ENCODE data around the gene ILF2. TPM values are rescaled to one million over a fixed set of nuclear protein-coding genes. Genes with fewer than 3 reads are reported as not detected.

ILF2 gene
- total RNA-seq, 1 donor from 2014 or later = 216 TPM

DNA sequence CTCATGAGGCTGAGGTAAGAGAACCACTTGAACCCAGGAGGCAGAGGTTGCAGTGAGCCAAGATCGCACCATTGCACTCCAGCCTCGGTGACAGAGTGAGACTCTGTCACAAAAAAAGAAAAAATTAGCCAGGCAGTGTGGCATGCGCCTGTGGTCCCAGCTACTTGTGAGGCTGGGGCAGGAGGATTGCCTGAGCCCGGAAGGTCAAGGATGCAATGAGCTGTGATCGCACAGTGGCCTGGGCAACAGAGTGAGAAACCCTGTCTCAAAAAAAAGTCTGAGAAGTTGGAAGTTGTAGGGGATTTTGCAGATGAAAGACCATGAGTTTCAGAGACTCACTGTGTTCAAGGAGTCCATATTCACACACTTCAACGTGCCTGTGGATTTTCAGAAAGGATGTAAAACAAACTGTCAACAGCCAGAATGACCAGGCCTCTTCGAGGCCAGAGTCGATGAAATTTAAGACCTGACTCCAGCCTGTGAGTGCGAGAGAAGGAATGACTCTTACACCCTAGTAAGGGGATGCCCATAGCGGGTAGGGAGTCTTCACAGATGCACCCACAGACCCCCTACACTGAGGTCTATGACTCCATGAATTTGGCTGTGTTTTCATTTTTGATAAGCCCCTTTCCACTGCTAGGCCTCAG is 45.7 kb downstream of the ILF2 start:
- H3K4me3 Mint-ChIP-seq (ENCODE audit: unreplicated experiment) = peak overlapping the region; percentile 79
- peaks cover 47% of the 10 kb centered on the region for H3K4me1 Mint-ChIP-seq (ENCODE audit: unreplicated experiment)
- DNase-seq (ENCODE audit: low spot score) = no peak
- TF ChIP-seq, protein P1, sequence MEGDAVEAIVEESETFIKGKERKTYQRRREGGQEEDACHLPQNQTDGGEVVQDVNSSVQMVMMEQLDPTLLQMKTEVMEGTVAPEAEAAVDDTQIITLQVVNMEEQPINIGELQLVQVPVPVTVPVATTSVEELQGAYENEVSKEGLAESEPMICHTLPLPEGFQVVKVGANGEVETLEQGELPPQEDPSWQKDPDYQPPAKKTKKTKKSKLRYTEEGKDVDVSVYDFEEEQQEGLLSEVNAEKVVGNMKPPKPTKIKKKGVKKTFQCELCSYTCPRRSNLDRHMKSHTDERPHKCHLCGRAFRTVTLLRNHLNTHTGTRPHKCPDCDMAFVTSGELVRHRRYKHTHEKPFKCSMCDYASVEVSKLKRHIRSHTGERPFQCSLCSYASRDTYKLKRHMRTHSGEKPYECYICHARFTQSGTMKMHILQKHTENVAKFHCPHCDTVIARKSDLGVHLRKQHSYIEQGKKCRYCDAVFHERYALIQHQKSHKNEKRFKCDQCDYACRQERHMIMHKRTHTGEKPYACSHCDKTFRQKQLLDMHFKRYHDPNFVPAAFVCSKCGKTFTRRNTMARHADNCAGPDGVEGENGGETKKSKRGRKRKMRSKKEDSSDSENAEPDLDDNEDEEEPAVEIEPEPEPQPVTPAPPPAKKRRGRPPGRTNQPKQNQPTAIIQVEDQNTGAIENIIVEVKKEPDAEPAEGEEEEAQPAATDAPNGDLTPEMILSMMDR (IDR thresholded peaks at IDR 0.05; ENCODE audit: unreplicated experiment) = no peak
- H3K36me3 Mint-ChIP-seq (ENCODE audit: low read depth, unreplicated experiment) = peaks cover 21% of the 10 kb centered on the region
- H3K27me3 Mint-ChIP-seq (ENCODE audit: unreplicated experiment) = peaks cover 11% of the 10 kb centered on the region
- no peak overlapping the region for H3K27ac Mint-ChIP-seq (ENCODE audit: unreplicated experiment)
- H3K9me3 Mint-ChIP-seq (ENCODE audit: unreplicated experiment) = no peaks in the 10 kb centered on the region

GRCh38 chr1:153623101-153623500 is 47.7 kb downstream of the ILF2 start:
- Mint-ChIP-seq H3K27ac (ENCODE audit: unreplicated experiment) (peak overlapping the region; percentile 72), H3K27me3 (ENCODE audit: unreplicated experiment) (peaks cover 14% of the 10 kb centered on the region), H3K9me3 (ENCODE audit: unreplicated experiment) (no peaks in the 10 kb centered on the region), H3K36me3 (ENCODE audit: low read depth, unreplicated experiment) (peaks cover 27% of the 10 kb centered on the region), H3K4me3 (ENCODE audit: unreplicated experiment) (no peak overlapping the region), H3K4me1 (ENCODE audit: unreplicated experiment) (peaks cover 44% of the 10 kb centered on the region)
- TF ChIP-seq, protein P1 (IDR thresholded peaks at IDR 0.05; ENCODE audit: unreplicated experiment) = no peak
- DNase-seq (ENCODE audit: low spot score) = no peak

GRCh38 chr1:153619171-153619570 is 51.6 kb downstream of the ILF2 start:
- H3K27me3 Mint-ChIP-seq (ENCODE audit: unreplicated experiment) = peaks cover 10% of the 10 kb centered on the region
- no peaks in the 10 kb centered on the region for H3K9me3 Mint-ChIP-seq (ENCODE audit: unreplicated experiment)
- peaks cover 13% of the 10 kb centered on the region for H3K4me1 Mint-ChIP-seq (ENCODE audit: unreplicated experiment)
- no peak overlapping the region for H3K4me3 Mint-ChIP-seq (ENCODE audit: unreplicated experiment)
- TF ChIP-seq, protein P1 (IDR thresholded peaks at IDR 0.05; ENCODE audit: unreplicated experiment) = no peak
- no peak for DNase-seq (ENCODE audit: low spot score)
- H3K27ac Mint-ChIP-seq (ENCODE audit: unreplicated experiment) = no peak overlapping the region
- H3K36me3 Mint-ChIP-seq (ENCODE audit: low read depth, unreplicated experiment) = peaks cover 18% of the 10 kb centered on the region

- no peaks in the 10 kb centered on the region for H3K4me1 Mint-ChIP-seq (ENCODE audit: unreplicated experiment)
- peaks cover 7% of the 10 kb centered on the region for H3K36me3 Mint-ChIP-seq (ENCODE audit: low read depth, unreplicated experiment)
- H3K27me3 Mint-ChIP-seq (ENCODE audit: unreplicated experiment) = peaks cover 10% of the 10 kb centered on the region
- TF ChIP-seq, protein P1 (IDR thresholded peaks at IDR 0.05; ENCODE audit: unreplicated experiment) = no peak
- no peak overlapping the region for H3K4me3 Mint-ChIP-seq (ENCODE audit: unreplicated experiment)
- DNase-seq (ENCODE audit: low spot score) = peak; percentile 69
- H3K27ac Mint-ChIP-seq (ENCODE audit: unreplicated experiment) = no peak overlapping the region
- H3K9me3 Mint-ChIP-seq (ENCODE audit: unreplicated experiment) = no peaks in the 10 kb centered on the region
Measured at GRCh38 chr1:153617663-153618062, 53.1 kb downstream of the ILF2 start.

DNA sequence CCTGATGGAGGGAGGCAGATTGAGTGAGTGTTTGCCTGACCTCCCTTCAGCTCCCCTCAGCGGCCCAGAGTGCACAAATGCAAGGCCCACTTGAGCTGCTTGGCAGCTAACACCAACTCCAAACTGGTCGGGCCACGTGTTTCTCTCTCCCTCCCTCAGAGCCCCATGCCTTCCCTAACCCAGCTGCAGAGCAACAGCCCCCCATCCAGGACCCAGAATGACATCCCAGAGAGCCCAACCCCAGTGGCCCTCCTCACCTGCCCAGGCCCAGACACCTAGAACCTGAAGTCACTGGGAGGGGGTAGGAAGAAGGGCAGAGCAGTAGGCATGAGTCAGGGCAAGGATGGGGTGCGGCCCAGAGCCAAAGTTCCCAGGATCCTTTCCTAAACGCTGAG is 53.9 kb downstream of the ILF2 start:
- Mint-ChIP-seq H3K4me3 (ENCODE audit: unreplicated experiment) (no peak overlapping the region), H3K27me3 (ENCODE audit: unreplicated experiment) (peaks cover 10% of the 10 kb centered on the region)
- no peak for DNase-seq (ENCODE audit: low spot score)

More for the DNA sequence above, 53.9 kb downstream of the ILF2 start:
- H3K4me1 Mint-ChIP-seq (ENCODE audit: unreplicated experiment) = peaks cover 4% of the 10 kb centered on the region
- H3K9me3 Mint-ChIP-seq (ENCODE audit: unreplicated experiment) = no peaks in the 10 kb centered on the region
- TF ChIP-seq, protein P1 (IDR thresholded peaks at IDR 0.05; ENCODE audit: unreplicated experiment) = no peak
- H3K36me3 Mint-ChIP-seq (ENCODE audit: low read depth, unreplicated experiment) = peaks cover 6% of the 10 kb centered on the region
- H3K27ac Mint-ChIP-seq (ENCODE audit: unreplicated experiment) = no peak overlapping the region

Data from endothelial cell (in vitro differentiated cells).